Adrenal gland (tissue), 12 donors: ENCODE data around the gene SP3. TPM values are rescaled to one million over a fixed set of nuclear protein-coding genes. Genes with fewer than 3 reads are reported as not detected.

Experiments
- DNase-seq, 7 donors: peaks; one replicate each; pipeline ENCODE4 v3.0.0-alpha.2; 2019 to 2020
- H3K27ac ChIP-seq, 5 donors: fragments of 200-600 bp; sonication (generic) in 4 of 5; 1 replicate in 3 of 5; 2 replicates in 2 of 5; pipeline versions ENCODE4 v1.5.1 to v1.8.0; 2016 to 2020; ENCODE audit warnings: mild to moderate bottlenecking in 1 of 5
- H3K27me3 ChIP-seq: fragments of 200-600 bp; 2 replicates; pipeline ENCODE4 v1.8.0; 2021
- H3K36me3 ChIP-seq, 2 donors: fragments of 200-600 bp; replicated peaks in 1 of 2; 1 replicate in 1 of 2; 2 replicates in 1 of 2; pipeline versions ENCODE4 v1.5.1 to v1.8.0; 2018 to 2022
- H3K4me1 ChIP-seq, 2 donors: fragments of 200-600 bp; replicated peaks in 1 of 2; 1 replicate in 1 of 2; 2 replicates in 1 of 2; pipeline versions ENCODE4 v1.5.1 to v1.8.0; 2018 to 2021
- H3K4me3 ChIP-seq, 4 donors: fragments of 200-600 bp; sonication (generic) in 3 of 4; one replicate each; pipeline ENCODE4 v1.5.1; 2016 to 2018
- H3K9me3 ChIP-seq, 3 donors: fragments of 200-600 bp; sonication (generic) in 1 of 3; replicated peaks in 1 of 3; 1 replicate in 2 of 3; 2 replicates in 1 of 3; pipeline versions ENCODE4 v1.5.1 to v1.8.0; 2016 to 2021
- POLR2A ChIP-seq, 2 donors: fragments of 450-650 bp; IDR thresholded peaks; one replicate each; pipeline ENCODE4 v1.6.1; 2017; ENCODE audit warnings: antibody characterized with exemption in 2 of 2, mild to moderate bottlenecking in 2 of 2, moderate library complexity in 1 of 2
- WGBS, 4 donors: extraction: QIAGEN DNeasy Blood & Tissue Kit in 2 of 4; methylation state at CpG; one replicate each; pipeline versions ENCODE4 v1.1.5 to v1.1.7; 2013 to 2017; 5-methylcytosine and 5-hydroxymethylcytosine counted together
- intact Hi-C, 2 donors: fragments of 100-400 bp; cut with DNase I; formaldehyde crosslinking; loops; one replicate each; pipeline versions ENCODE4 v1.14.1 to v1.15.0; 2022 to 2023
- polyA plus RNA-seq, 3 donors: library from polyadenylated mRNA; stranded (reverse); fragments of 200-250 nt in 2 of 3; fragments of 350-450 nt in 1 of 3; fragmentation: Illumina TruSeq in 1 of 3; extraction: RNeasy Lipid Tissue Mini Kit (QIAGEN cat#74804) in 1 of 3; gene quantifications; one replicate each; pipeline ENCODE4 v1.2.3, GENCODE V29; 2013 to 2014
- total RNA-seq, 9 donors: library from RNA; depleted of rRNA in 4 of 9; stranded (reverse); fragments of >200 nt in 4 of 9; fragments of 120-200 nt in 1 of 9; fragmentation: NEBNext Ultra II Directional in 1 of 9; extraction: Animal tissue kit (Norgen Biotek cat#: 25700) in 1 of 9; gene quantifications; one replicate each; pipeline versions ENCODE4 v1.1.0 to v1.2.4, GENCODE V29; 2013 to 2023
- TF ChIP-seq, protein P1 (sequence below), 6 experiments: fragments of 450-650 bp in 4 of 6; fragments of 200-600 bp in 2 of 6; sonication (generic) in 1 of 6; IDR thresholded peaks; 1 replicate in 5 of 6; 2 replicates in 1 of 6; pipeline versions ENCODE4 v1.5.1 to v1.8.0; 2016 to 2021; ENCODE audit warnings: antibody characterized with exemption in 6 of 6, mild to moderate bottlenecking in 2 of 6, moderate library complexity in 1 of 6
- donor health status: healthy with polysubstance abuse.
- donor health status: Bipolar disorder and iron deficiency.
- donor health status: DM: yes; HTN: yes; CAD: no.
- donor health status: DM: no; HTN: no; CAD: no.
- donor health status: DM: no; HTN: no; CAD: no.
- donor health status: DM: yes; HTN: yes; CAD: no.

The SP3 gene
- total and polyA plus RNA-seq, 12 donors, result 8.9 to 118 (median 54.4) TPM

DNA sequence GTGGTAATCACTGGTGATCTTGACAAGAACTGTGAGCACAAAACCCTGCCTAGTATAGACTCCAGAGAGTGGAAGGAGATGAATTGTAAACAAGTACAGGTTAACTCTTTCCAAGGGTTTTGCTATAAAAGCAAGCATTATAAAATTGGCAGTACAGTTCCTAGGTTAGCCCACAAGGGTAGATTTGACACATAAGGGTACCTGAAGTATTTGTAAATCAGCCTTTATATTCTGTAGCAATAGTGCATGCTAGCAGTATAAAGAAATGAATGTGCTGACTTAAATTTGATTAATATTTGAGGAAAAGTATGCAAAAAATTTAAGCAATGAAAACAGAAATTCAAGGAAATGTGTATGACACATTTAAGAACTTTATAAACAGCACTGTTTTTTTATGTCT lies 42.4 kb downstream of the SP3 start:
- Histone ChIP-seq H3K36me3 (peaks cover 0 to 10% of the 10 kb centered on the region in 2 donors), H3K27me3 (no peaks in the 10 kb centered on the region), H3K4me1 (peaks cover 0 to 28% of the 10 kb centered on the region in 2 donors), H3K27ac (no peak overlapping the region), H3K4me3 (no peak overlapping the region), H3K9me3 (peaks cover 0 to 5% (median 0%) of the 10 kb centered on the region in 3 donors)
- TF ChIP-seq POLR2A (IDR thresholded peaks at IDR 0.05), result no peak
- TF ChIP-seq, protein P1, sequence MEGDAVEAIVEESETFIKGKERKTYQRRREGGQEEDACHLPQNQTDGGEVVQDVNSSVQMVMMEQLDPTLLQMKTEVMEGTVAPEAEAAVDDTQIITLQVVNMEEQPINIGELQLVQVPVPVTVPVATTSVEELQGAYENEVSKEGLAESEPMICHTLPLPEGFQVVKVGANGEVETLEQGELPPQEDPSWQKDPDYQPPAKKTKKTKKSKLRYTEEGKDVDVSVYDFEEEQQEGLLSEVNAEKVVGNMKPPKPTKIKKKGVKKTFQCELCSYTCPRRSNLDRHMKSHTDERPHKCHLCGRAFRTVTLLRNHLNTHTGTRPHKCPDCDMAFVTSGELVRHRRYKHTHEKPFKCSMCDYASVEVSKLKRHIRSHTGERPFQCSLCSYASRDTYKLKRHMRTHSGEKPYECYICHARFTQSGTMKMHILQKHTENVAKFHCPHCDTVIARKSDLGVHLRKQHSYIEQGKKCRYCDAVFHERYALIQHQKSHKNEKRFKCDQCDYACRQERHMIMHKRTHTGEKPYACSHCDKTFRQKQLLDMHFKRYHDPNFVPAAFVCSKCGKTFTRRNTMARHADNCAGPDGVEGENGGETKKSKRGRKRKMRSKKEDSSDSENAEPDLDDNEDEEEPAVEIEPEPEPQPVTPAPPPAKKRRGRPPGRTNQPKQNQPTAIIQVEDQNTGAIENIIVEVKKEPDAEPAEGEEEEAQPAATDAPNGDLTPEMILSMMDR (IDR thresholded peaks at IDR 0.05), result no peak
- intact Hi-C loops, result no loop called here
- no peak for DNase-seq

DNA sequence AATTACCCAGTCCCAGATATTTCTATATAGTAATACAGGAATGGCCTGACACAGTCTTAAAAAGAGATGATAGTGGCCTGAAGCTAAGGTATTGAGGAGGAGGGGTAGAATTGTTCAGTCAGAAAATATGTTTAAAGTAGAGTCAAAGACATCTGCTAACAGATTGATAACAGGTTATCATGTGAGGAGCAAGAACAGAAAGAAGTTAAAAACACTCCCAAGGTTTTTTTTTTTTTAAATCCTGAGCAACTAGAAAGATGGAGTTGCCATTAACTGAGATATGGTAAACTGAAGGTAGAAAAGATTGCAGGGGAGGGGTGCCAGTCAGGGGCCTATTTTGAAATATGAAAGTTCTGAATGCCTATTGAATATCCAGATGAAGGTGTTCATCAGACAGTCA lies 43.1 kb downstream of the SP3 start:
- peaks cover 0 to 28% of the 10 kb centered on the region in 2 donors for H3K4me1 ChIP-seq
- intact Hi-C loops, result no loop called here

DNA sequence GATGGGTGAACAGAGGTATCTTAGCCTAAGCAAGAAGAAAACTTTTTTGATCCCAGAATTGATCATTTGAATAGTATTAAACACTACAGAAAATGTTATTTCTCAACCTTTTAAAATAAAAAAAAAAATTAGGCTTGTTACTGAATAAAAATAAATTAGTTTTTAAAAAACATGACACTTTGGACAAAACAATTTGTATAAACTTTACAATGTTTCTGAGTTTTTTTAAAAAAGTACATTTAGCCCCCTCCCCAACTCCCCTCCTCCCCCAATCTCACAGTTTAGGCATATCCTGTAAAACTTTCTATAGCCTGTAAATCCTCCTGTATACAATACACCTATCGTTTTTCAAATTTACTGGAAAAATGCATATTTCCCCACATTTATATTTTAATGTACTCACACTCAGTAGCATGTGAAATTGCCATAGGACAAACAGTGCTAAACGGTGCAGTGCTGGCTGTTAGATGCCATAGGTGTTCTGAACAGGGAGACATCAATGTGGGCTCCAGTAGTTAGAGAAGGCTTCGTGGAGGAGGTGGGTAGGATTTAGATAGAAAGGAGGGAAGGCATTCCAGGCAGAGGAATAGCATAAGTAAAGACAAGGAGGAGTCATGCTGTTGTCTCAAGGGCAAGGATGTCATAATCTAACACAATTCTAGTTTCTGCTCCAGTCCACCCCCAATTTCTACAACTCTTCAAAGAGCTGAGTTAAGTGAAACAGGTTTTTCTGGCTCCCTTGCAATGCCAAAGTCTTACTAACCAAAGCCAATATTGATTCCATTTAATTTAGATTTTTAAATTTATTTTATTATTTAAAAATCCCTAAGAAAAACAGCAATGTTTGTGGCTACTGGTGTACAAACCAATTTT lies 50.9 kb downstream of the SP3 start:
- Histone ChIP-seq H3K27ac (no peak overlapping the region), H3K9me3 (peaks cover 0 to 5% (median 0%) of the 10 kb centered on the region in 3 donors), H3K4me1 (no peaks in the 10 kb centered on the region), H3K4me3 (no peak overlapping the region), H3K27me3 (no peaks in the 10 kb centered on the region), H3K36me3 (peaks cover 0 to 44% of the 10 kb centered on the region in 2 donors)
- 87 to 89% (median 88%) methylated on average over 3 of the region's 3 CpGs for WGBS, 4 donors
- no peak for DNase-seq
- intact Hi-C loops, result no loop called here
- TF ChIP-seq, protein P1 (IDR thresholded peaks at IDR 0.05), result no peak
- TF ChIP-seq POLR2A (IDR thresholded peaks at IDR 0.05), result no peak

More for the DNA sequence above, 43.1 kb downstream of the SP3 start:
- H3K4me3 ChIP-seq, result no peak overlapping the region
- no peak overlapping the region for H3K27ac ChIP-seq
- no peak for DNase-seq
- TF ChIP-seq, protein P1 (IDR thresholded peaks at IDR 0.05), result no peak
- TF ChIP-seq POLR2A (IDR thresholded peaks at IDR 0.05), result no peak
- peaks cover 0 to 16% of the 10 kb centered on the region in 2 donors for H3K36me3 ChIP-seq
- peaks cover 0 to 5% (median 0%) of the 10 kb centered on the region in 3 donors for H3K9me3 ChIP-seq
- no peaks in the 10 kb centered on the region for H3K27me3 ChIP-seq

DNA sequence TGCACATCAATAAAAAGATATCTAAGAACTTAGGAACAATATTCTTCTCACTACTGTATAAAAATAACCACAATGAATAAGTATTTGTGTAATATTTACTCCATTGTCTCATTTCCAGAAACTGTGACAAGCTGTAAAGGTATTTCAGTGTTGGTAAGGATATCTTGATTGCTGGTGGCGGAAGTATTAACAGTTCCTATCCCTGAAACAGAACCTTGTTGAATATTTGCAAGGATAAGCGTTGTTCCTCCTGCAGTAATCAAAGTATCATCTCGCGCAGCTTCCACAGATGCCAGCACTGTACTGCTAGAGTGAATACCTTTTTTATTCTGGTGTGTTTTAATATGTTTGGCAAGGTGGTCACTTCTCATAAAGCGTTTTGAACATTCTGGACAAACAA lies 55.3 kb downstream of the SP3 start:
- no peak for TF ChIP-seq POLR2A (IDR thresholded peaks at IDR 0.05)
- TF ChIP-seq, protein P1 (IDR thresholded peaks at IDR 0.05), result no peak
- no peak overlapping the region for H3K27ac ChIP-seq
- no peak for DNase-seq
- intact Hi-C loops, result no loop called here
- WGBS, 4 donors, result 96 to 98% (median 97%) methylated on average over 5 of the region's 5 CpGs
- no peaks in the 10 kb centered on the region for H3K4me1 ChIP-seq
- no peaks in the 10 kb centered on the region for H3K9me3 ChIP-seq
- H3K36me3 ChIP-seq, result peaks cover 0 to 42% of the 10 kb centered on the region in 2 donors
- H3K27me3 ChIP-seq, result no peaks in the 10 kb centered on the region
- no peak overlapping the region for H3K4me3 ChIP-seq
